Stimulated activated naive CD8-positive, alpha-beta T cell treated with anti-CD3 and anti-CD28 coated beads, Interleukin-15, Interleukin-2, amounts not matched to agents 100 U/mL and 50 U/mL, for 24 hours (primary cell): ENCODE measurements around the gene ASPG.
A peak's percentile ranks its signal among the peaks of the same experiment; 100 is the strongest.

Experiments
- ATAC-seq: fragments of 150-1000 bp; cut with Tn5 transposase; one replicate; pipeline ENCODE4 v1.10.0; 2021
- DNase-seq: peaks from one replicate; pipeline ENCODE4 v3.0.0; 2021

ASPG gene

DNA sequence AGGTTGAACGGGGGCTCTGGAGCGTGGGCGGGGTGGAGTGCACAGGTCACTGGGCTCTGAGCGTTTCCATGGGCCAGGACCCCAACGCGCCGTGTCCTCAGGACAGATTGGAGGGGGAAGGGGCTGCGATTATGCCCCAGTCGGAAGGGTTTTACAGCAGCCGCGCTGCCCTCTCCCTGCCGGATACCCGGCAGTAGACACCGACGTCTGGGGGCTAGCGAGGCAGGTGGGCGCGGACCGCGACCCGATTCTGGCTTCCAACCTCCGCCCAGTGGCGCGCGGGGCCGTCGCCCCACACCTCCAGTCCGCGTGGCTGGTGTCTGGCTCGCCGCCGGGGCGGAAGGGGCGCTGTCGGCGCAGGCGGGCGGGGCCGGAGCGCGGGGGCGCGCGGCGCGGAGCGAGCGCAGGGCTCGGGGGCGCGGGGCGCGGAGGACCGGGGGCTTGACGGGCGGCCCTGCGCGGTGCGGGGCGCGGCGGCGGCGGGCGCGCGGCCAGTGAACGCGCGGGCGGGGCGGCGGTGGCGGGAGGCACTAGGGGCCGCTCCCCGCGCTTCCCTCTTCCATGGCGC lies 50.5 kb downstream of the ASPG start:
- no peak for DNase-seq
- no peak for ATAC-seq

DNA sequence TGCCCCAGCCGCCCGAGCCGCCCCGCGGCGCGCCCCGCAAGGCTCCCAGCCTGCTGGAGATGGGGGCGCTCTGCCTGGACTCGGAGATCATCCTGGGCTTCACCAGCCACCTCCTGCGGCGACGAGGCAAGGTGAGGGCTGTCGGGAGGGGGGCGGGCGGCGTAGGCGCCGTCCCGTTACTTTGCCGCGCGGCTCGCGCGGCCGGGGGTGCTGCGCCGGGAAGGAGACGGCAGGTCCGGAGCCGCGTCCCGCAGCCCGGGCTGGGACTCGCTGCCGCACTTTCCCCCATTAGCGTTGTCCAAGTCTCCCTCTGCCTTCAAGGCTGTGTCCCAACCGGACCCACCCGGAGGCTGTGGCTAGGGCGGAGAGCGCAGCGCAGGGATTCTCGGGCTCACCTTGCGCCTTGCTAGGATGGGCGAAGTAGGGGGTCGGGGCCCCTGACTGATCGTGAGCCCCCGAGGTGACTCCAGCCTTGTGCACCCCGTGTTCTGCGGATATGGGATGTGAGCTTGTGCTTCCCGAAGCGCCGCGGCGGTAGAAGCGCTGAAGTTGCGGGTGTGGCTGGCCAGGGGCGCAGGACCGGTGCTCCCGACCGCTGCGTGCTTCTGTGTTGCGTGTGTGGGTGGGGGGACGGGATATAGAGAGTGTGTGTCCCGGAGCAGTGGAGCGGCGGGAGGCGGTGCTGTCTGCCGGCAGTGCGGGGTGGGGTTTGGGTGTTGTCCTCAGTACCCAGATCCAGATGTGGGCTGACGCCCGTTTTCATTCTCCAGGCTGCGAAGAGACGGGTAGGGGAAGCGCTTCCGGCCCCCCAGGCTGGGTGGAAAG lies 51.2 kb downstream of the ASPG start:
- DNase-seq: no peak
- ATAC-seq: no peak

DNA sequence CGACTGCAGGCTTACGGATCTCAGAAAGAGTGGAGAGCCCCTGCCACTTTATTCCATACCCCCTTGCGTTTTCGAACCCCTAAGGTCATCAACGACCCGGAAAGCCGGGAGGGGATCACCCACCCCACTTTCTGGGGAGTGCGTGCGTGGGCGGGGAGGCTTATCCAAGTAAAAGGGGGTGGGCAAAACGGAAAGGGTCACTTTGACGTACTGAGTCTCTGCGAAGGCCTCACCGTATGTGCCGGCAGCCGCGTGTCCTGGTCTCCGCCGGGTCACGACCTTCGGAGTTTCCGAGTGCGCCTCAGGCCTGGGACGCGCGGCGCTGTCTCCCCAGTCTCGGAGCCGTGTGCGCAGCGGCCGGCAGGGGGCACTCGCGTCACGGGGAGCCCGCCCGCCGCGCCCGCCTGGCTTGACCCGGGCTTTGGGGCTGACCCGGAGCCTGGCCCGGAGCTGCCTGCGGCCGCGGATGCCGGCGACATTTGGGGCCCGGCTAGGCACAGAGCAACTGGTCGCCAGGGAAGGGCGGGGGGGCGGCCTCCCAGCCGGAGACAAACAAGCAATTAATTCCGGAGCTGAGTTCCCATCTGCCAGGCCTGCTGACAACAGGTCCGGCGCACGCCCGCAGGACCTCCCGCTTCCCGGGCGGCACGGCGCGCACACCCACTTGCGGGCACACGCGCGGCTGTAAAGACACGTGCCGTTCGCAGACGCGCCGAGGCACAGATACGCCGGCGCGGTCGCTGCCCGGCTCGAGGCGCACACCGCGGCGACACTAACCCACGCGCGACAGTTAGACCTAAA lies 52.0 kb downstream of the ASPG start:
- peak; percentile 66 for ATAC-seq
- DNase-seq: peak; percentile 85

DNA sequence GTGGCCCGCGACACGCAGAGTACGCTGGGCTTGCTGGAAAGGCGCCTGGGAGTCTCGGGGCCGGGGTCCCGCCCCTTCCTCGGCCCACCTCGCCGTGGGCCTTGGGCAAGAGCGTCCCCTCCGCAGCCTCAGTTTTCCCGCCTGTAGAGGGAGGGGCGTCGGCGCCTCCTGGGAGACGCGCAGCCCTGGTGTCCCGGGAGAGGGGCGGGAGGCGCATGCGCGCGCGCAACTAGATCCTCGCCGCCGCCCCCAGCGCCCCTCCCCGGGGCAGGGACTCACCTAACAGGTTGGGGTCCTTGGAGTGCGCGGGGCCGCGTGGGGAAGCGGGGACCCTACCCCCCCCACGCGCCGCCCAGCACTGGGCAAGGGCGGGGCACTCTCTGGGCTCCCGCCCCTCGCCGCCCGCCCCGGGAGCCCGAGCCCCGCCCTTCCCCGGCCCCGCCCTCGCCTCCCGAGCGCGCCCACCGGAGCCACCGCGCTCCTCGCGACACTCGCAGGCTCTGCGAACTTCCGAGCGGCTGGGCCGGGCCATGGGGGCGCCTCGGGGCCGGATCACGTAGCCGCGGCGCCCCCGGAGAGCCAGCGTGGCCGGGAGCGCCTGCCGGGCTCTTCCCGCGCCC lies 52.7 kb downstream of the ASPG start, which contains the start of gene KIF26A:
TSS of gene KIF26A (plus strand) at position 490 of the 620 bp plus-strand sequence. CDS start 136 bp downstream, outside the sequence.
- ATAC-seq: peak; percentile 17
- DNase-seq: peak; percentile 63

DNA sequence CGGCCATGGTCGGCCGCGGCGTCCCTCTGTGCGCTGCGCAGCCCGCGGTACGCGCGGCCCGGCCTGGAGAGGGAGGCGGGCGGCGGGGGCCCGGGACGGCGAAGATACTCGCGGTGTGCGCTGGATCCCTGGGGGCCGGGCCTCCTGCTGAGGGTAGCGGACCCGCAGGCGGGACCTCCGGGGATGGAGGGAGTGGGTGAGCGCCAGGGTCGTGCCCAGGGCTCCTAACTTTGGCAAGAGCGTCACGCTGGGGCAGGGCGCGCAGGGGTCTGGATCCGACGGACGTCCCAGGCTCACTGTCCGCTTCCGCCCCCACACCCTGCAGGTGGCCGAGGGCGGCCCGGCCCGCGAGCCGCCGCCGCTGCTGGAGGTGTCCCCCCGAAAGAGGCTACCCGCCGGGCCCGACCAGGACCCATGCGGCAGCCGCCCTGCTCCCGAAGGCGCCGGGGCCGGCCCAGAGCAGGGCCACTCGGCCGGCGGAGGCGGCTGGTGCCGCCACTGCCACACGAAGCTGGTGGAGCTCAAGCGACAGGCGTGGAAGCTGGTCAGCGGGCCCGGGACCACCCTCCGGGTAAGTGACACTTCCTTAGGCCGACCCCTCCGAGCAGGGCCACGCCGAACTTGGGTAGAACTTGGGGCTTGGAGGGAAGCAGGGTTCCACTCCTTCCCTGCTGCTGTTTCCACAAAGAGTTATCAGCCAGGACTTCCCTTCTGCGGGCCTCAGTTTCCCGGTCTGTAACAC lies 53.4 kb downstream of the ASPG start:
- DNase-seq: no peak
- ATAC-seq: no peak

DNA sequence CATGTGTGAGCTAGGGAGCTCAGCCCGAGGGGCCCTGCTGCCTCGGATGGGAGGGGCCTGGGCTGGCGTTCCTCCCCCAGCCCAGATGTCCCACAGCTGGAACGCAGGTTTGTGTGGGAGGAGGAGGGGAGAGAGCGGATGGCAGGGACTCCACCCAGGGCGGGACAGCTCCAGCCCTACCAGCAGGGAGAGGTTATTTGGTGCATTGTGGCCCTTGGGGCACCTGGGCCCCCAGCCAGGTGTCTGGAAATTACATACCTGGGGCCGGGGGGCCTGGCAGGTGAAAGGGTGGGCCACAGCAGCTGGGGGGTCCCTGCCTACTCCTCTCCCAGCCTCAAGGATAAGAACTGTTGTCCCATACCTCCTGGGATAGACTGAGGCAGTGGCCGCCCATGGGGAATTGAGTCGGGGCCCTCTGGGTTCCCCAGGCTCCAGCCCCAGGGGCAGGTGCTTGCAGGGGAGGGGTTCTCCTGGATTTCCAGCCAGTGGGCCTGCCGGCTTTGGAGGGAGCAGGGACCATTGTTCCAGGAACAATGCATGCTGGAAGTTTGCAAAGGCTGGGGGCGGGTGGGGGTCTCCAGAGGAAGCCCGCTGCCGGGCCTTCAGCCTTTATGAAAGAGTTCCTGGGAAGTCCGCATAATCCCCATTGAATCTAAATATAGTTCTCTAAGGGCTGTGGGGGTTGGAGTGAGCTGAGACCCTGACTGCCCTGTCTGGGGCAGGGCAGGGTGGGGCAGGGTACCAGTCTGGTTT lies 54.1 kb downstream of the ASPG start:
- ATAC-seq (no peak), DNase-seq (no peak)

DNA sequence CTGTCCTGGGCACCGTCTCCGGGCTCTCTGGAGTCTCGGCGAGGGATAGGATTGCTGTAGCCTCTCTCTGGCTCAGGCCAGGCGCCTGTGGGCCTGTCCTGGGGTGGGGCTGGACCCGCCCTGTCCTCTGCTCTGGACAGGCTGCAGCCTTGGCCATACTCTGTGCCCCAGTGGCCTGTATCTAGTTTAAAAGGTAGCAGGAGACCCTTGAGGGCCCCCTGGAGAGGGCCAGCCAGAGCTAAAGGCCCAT lies 54.6 kb downstream of the ASPG start:
- ATAC-seq: no peak
- DNase-seq: peak; percentile 2

DNA sequence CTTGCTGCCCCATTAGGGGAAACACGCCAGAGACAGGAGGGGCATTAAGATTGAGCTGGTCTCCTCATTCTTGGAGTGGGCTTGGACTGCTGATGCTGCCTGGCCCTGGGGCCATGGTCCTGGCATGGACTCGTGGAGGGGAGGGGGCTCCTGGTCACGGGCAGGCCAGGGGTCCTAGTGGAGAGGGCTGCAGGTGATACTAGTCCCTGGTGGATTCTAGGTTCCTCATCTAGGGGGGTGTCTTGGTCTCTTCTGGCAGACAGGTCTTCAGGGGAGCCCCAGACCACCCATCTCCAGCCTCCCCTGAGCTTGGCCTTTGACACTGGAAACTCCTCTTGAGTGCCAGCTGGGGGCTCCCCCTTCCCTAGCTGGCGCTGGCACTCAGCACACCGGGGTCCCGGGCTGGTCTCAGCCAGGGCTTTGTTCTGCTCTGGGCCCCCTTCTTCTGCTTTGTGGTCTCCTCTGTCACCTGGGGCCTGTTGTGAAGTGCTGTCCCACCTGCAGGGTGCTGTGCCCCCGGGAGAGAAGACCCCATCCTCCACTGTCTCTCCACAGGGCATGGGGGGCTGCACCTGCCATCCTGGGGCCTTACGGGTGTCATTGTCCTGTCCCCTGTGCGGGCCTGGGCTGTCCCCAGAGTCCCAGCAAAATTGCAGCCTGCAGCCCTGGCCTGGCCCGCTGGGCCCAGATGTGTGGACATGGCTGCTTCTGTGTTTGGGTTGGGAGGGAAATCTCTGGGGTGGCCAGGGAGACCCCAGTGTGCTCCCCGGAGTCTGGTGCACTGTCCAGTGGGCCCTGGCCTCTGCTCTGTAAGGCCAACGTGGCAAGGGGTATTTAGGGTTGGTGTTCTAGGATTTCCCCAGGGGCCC lies 55.2 kb downstream of the ASPG start:
- DNase-seq: peak; percentile 2

DNA sequence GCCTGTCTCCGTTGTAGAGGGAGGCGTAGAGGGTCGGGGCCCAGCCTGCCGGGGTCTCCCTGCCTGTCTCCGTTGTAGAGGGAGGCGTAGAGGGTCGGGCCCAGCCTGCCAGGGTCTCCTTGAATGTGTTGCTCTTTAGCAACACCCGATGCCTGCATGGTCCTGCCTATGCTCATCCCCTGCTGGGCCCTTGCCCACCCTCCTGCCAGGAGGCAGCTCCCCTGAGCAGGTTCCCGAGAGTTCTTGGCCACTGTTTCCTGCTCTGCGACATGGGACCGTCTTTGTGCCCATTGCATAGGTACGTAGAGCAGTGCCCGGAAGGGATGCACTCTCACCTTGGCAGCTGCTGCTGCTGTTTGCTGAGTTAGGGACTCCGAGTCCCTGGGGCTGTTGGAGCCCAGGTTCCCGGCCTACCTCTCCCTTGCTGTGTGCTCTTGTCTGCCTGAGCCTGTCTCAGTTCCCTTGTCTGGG lies 56.2 kb downstream of the ASPG start:
- ATAC-seq: no peak
- peak; percentile 5 for DNase-seq

More for the DNA sequence above, 55.2 kb downstream of the ASPG start:
- ATAC-seq: no peak

DNA sequence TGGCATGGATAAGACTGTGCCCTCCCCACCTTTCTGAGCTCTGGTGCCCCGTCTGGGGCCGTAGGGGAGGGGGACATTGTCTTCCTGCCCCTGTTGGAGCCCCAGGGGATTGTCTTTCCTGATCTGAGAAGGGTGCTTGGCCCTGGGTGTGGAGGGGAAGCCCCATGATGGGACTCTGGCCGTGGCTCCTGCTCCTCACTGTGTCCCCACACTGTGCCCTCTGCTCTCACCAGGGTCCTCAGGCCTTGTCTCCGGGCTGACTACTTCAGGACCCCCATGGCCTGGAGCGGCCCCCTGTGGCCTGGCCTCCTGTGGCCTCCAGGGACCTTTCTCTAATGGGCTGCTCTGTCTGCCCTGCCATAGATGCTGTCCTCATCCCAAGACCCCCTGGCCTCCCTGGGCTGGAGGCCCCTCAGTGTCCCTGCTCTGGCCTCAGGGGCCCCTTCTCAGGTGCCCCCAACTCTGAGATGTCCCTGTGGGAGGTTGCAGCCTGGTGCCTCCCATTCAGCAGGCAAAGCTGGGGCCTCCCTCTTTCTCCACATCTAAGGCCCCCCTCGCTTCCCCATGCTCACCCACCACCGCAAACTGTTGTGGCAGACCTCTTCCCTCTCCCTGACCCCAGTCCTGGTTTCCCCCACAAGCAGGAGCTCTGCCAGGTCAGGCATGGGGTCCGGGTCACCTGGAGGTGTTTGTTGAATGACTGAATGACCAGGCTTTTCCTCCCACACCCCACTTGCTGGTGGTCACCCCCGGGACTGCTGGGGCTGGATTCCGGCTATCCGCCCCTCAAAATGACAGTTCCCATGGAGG lies 56.8 kb downstream of the ASPG start:
- ATAC-seq (no peak), DNase-seq (peak; percentile 1)

DNA sequence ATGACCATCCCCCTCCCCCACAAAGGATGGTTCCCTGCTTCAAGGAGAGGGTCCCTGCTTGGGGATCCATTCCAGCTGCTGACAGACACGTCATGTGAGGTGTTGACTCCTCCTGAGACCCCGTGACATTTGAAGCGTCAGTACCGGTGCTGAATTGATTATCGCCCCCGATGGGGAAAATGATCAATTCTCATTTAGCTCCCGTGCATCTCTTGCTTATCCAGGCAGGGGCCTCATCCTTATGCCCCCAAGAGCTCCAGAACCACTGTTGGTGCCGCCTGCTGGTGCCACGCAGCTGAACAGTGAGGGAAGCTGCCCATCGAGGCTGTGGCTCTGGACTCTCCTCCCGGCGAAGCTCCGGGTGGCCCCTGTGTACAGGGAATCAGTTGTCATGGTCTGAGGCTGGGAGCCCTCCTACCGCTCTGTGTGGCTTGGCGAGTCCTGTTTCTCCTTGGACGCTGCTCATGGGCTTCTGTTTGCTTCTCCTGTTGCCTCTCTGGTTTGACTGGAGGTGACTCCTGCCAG lies 57.5 kb downstream of the ASPG start:
- ATAC-seq (no peak), DNase-seq (peak; percentile 1)

DNA sequence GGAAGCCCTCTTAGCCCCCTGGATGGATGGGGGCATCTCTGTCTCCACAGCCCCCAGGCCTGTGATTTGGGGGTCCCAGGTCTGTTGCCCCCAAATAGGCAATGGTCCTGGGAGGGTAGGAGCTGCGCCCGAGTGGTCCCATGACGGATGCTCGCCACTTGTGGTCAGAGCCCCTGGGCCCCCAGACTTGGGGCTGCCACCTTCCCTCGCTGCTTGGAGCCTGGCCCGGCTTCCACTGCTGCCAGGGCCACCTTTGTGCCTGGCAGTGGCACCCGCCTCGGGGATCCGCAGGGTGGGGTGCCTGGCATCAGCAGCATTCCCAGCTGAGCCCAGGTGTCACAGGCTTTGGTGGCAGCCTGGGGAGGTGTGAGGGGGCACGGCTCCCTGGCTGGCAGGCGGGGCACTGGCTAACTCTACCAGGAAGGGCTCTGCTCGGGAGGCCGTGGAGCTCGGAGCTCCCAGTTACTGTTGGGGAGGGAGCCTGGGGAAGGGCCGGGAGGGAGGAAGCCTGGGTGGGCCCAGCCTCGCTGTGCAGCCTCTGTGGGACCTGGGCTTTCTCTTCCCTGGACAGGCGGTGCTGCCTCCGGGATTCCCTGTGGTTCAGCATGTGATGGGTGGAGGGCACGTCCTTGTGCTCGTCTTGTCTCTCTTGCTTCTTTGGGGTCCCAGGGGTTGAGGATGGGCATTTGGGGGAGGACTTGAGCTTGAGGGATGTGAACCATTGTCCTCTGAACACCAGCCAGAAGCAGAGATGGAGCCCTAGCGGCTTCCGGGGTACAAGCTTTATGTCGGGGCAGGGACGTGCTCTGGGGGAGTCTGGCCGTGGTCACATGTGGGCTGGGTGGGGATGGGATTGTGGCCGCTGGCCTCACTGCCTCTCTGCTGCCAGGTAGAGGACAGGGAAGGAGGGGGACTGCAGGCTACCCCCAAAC lies 58.3 kb downstream of the ASPG start:
- no peak for ATAC-seq
- DNase-seq: peak; percentile 1

DNA sequence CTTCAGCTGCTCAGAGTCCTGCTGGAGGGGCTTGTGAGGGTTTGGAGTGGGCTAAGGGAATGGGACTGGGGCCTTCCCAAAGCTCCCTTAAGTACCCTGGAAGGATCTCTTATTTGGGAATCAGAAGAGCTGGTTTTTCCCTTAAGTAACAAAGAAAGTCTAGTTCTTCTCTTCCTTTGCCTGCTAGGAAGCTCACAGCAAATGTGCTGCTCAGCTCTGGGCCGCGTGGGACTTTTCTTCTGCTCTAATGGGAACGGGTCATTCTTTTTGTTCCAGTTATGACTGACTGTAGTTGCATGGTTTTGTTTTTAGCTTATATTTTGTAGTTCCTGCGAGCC lies 58.9 kb downstream of the ASPG start:
- ATAC-seq (no peak), DNase-seq (no peak)

DNA sequence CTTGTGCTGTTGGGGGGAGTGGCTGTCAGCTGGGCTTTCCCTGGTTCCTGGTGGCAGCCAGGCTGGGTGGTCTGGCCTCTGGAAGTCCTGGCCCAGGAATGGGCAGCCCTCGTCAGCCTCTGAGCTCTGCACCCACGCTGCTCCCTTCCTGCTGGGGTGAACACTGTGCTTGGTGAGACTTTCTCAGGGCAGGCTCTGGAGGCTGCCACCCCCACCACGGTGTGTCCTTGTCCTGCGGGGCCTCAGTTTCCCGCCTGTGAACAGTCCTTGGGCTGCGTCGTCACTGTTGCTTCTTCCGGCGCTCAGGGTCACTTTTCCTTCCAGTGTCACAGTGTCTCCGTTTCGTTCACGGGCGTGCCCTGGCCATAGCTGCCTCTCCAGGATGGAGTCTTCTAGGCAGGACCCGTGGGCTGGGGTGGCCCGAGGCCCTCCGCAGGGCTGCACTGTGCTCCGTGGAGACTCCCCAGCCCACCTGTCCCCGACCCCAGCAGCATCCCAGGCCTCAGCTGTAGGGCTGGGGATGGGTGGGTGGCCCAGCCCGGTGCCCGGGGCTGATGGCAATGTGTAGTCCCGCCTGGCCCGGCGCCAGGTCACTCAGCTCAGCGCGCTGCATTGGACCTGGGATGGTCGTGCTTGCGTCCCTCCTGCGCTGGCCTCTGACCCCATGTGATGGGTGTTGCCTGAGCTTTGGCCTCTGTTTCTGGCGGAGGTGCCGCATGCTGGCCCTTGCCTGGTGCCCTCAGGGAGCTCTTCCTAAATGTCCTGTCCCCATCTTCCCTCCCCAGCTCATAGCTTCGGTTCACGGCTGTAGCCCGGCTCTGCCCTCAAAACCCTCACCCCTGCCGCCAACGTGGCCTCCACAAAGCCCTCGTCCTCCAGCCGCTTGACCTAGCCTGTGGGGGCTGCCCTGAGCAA lies 59.7 kb downstream of the ASPG start:
- DNase-seq (peak; percentile 2), ATAC-seq (no peak)

DNA sequence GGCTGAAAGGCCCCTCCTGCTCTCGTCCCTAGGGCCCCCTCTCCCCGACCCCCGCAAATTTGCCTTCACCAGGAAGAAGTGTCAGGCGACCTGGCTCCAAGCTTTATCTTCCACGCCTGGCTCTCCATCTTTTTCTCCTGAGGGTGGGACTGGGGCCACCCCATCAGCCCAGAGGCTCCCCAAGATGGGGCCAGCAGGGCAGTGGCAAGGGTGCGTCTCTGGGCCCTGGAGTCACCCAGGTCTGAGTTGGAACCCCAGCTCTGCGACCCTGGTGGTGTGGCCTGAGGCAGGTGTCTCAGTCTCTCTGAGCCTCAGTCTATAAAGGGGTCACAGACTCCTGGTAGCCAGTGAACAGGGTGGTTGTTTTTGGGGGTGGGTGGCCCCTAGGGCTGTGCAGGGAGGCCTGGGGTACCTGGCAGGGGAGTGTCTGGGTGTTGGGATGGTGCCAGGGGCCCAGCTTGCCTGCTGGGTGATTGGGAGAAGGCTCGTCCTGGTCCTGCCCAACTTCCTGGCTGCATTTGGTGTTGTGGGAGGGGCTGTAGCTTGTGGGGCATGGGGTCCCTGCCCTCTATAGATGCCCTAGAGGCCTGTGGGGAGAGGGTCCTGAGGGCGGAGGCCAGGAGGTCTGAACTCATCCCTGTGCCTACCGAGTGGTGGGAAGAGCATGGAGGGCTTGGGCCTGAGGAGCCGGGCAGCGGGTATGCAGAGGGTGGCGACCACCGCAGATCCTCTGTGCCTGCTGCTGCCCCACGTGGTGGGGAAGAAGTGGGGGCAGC lies 60.5 kb downstream of the ASPG start:
- ATAC-seq: no peak
- no peak for DNase-seq
